ENCODE measurements around the gene HSF2BP. TPM values are rescaled to one million over a fixed set of nuclear protein-coding genes. Genes with fewer than 3 reads are reported as not detected.

HSF2BP gene
- under 1 TPM; 0.39 to 0.70 TPM for total RNA-seq
- polyA plus RNA-seq, result under 1 TPM in 1 of 2 donors, not detected in 1; 0.67 TPM

DNA sequence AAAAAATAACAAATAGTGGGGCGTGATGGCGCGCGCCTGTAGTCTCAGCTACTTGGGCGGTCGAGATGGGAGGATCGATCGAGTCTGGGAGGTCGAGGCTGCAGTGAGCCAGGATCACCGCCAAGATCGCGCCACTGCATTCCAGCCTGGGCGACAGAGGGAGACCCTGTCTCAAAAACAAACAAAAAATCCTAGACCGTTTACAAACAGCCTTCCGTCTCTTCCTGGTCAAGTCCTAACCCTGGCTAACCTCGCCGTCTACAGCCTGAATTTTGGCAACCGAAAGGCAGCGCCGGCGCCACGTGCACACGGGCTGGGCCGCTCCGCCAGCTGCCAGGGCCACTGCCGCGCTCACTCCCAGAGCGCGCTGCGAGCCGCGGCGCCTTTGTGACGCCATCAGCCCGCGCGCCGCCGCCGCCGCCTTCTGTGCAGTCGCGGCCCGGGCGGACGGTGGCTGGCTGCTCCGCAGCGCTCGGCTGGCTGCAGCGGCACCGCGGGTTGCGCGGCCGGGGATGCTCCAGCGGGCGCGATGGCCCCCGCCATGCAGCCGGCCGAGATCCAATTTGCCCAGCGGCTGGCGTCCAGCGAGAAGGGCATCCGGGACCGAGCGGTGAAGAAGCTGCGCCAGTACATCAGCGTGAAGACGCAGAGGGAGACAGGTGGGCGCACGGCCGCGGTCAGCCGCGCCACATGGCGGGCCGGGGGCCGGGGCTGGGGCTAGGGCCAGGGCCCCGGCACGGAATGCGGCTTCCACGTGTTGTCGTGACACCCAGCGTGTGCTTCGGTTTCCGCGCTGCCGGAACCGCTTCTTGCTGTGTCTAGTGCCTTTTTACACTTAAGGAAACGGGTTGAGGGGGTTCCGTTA, at the start of gene HSF2BP, which contains the start of gene RRP1B:
Gene HSF2BP (minus strand): TSS at position 353 of the 865 bp plus-strand sequence. CDS start 1,392 bp downstream, outside the sequence.
Gene RRP1B (plus strand): TSS at position 425 of the 865 bp plus-strand sequence. CDS start 105 bp downstream, at position 530.
- H3K4me1 ChIP-seq (ENCODE audit: insufficient read depth, low read length), result peaks cover 33% of the 10 kb centered on the region
- H3K27me3 ChIP-seq (ENCODE audit: insufficient read depth, low read length), result no peaks in the 10 kb centered on the region
- POLR2A ChIA-PET (ENCODE audit: partially characterized antibody), result interaction anchor here (1.1 to 2.7 kb wide), 5 partner anchors 29 to 767 kb away, joined by 3 to 9 read pairs (median 3); partner anchors contain the start of gene NDUFV3
- Mint-ChIP-seq H3K27me3 (no peaks in the 10 kb centered on the region), H3K9me3 (peaks cover 0 to 3% (median 0%) of the 10 kb centered on the region in 8 donors), H3K36me3 (peaks cover 5 to 32% of the 10 kb centered on the region in 2 donors), H3K4me3 (peak within 1 kb of the TSS; percentile 85 to 97 (median 95)), H3K4me1 (peaks cover 26 to 40% (median 35%) of the 10 kb centered on the region in 4 donors), H3K27ac (peak within 1 kb of the TSS; percentile 92 to 99 (median 96))
- no peaks in the 10 kb centered on the region for H3K9me3 ChIP-seq (ENCODE audit: control insufficient read depth in 1 of 2, low read length in 2 of 2)
- peak within 1 kb of the TSS; percentile 88 for H3K27ac ChIP-seq (ENCODE audit: low read depth, low read length)
- H3K36me3 ChIP-seq (ENCODE audit: insufficient read depth, low read length), result peaks cover 12% of the 10 kb centered on the region
- peak; percentile 77 to 86 (median 83) for DNase-seq
- intact Hi-C loops (cut with micrococcal nuclease), result loop anchor here (1.0 kb wide), 1 partner anchor 59 kb away; no protein-coding TSS in a partner anchor
- CTCF ChIA-PET (ENCODE audit: partially characterized antibody), result no interaction called here
- peak within 1 kb of the TSS; percentile 83 to 93 for H3K4me3 ChIP-seq (ENCODE audit: low read length in 2 of 2)

DNA sequence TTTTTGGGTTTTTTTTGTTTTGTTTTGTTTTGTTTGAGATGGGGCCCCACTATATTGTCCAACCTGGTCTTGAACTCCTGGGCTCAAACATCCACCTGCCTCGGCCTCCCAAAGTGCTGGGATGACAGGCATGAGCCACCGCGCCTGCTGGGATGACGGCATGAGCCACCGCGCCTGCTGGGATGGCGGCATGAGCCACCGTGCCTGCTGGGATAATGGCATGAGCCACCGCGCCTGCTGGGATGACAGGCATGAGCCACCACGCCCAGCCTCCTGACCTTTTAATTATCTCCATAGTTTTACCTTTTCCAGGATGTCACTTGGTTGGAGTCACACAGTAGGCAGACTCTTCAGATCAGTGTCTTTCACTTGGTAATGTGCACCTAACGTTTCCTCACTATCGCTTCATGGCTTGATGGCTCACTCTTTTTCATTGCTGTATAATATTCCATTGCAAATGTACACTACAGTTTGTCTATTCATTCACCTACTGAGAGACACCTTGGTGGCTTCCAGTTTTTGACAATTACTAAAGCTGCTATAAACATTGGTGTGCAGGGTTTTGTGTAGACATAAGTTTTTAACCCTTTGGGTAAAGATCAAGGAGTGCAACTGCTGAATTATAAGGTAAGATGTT, 49.6 kb upstream of the HSF2BP start:
- Mint-ChIP-seq H3K27ac (no peak overlapping the region), H3K9me3 (peaks cover 0 to 3% (median 0%) of the 10 kb centered on the region in 8 donors), H3K4me3 (no peak overlapping the region), H3K36me3 (no peaks in the 10 kb centered on the region), H3K27me3 (peaks cover 0 to 1% of the 10 kb centered on the region in 2 donors), H3K4me1 (no peaks in the 10 kb centered on the region)
- Histone ChIP-seq H3K27ac (ENCODE audit: low read depth, low read length) (no peak overlapping the region), H3K36me3 (ENCODE audit: insufficient read depth, low read length) (no peaks in the 10 kb centered on the region), H3K4me1 (ENCODE audit: insufficient read depth, low read length) (no peaks in the 10 kb centered on the region), H3K9me3 (ENCODE audit: control insufficient read depth in 1 of 2, low read length in 2 of 2) (no peaks in the 10 kb centered on the region), H3K4me3 (ENCODE audit: low read length in 2 of 2) (no peak overlapping the region), H3K27me3 (ENCODE audit: insufficient read depth, low read length) (no peaks in the 10 kb centered on the region)
- ChIA-PET CTCF (ENCODE audit: partially characterized antibody) (no interaction called here), POLR2A (ENCODE audit: partially characterized antibody) (no interaction called here)
- no peak for DNase-seq
- intact Hi-C loops (cut with micrococcal nuclease), result no loop called here

DNA sequence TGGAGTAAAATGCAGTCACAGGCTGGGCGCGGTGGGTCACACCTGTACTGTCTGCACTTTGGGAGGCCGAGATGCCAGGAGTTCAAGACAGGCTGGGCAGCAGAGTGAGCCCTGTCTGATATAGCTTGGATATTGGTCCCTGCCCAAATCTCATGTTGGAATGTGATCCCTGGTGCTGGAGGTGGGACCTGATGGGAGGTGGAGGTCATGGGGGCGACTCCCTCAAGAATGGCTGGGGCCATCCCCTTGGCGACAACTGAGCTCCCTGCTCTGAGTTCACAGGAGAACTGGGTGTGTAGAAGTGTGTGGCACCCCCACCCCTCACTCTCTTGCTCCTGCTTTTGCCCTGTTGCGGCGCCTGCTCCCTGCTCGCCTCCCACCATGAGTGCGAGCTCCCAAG, 48.2 kb upstream of the HSF2BP start:
- H3K4me1 ChIP-seq (ENCODE audit: insufficient read depth, low read length), result no peaks in the 10 kb centered on the region
- ChIA-PET POLR2A (ENCODE audit: partially characterized antibody) (interaction anchor here (0.7 kb wide), 1 partner anchor 9 kb away, joined by 3 read pairs; no protein-coding TSS in a partner anchor), CTCF (ENCODE audit: partially characterized antibody) (no interaction called here)
- H3K36me3 ChIP-seq (ENCODE audit: insufficient read depth, low read length), result no peaks in the 10 kb centered on the region
- H3K9me3 ChIP-seq (ENCODE audit: control insufficient read depth in 1 of 2, low read length in 2 of 2), result no peaks in the 10 kb centered on the region
- no peak for DNase-seq
- intact Hi-C loops (cut with micrococcal nuclease), result no loop called here
- no peak overlapping the region for H3K27ac ChIP-seq (ENCODE audit: low read depth, low read length)
- no peak overlapping the region for H3K4me3 Mint-ChIP-seq
- no peaks in the 10 kb centered on the region for H3K36me3 Mint-ChIP-seq
- H3K27me3 Mint-ChIP-seq, result peaks cover 0 to 2% of the 10 kb centered on the region in 2 donors
- H3K9me3 Mint-ChIP-seq, result peaks cover 0 to 3% (median 0%) of the 10 kb centered on the region in 8 donors
- no peaks in the 10 kb centered on the region for H3K27me3 ChIP-seq (ENCODE audit: insufficient read depth, low read length)
- no peak overlapping the region for H3K4me3 ChIP-seq (ENCODE audit: low read length in 2 of 2)
- H3K27ac Mint-ChIP-seq, result no peak overlapping the region
- H3K4me1 Mint-ChIP-seq, result peaks cover 0 to 7% (median 5%) of the 10 kb centered on the region in 4 donors

DNA sequence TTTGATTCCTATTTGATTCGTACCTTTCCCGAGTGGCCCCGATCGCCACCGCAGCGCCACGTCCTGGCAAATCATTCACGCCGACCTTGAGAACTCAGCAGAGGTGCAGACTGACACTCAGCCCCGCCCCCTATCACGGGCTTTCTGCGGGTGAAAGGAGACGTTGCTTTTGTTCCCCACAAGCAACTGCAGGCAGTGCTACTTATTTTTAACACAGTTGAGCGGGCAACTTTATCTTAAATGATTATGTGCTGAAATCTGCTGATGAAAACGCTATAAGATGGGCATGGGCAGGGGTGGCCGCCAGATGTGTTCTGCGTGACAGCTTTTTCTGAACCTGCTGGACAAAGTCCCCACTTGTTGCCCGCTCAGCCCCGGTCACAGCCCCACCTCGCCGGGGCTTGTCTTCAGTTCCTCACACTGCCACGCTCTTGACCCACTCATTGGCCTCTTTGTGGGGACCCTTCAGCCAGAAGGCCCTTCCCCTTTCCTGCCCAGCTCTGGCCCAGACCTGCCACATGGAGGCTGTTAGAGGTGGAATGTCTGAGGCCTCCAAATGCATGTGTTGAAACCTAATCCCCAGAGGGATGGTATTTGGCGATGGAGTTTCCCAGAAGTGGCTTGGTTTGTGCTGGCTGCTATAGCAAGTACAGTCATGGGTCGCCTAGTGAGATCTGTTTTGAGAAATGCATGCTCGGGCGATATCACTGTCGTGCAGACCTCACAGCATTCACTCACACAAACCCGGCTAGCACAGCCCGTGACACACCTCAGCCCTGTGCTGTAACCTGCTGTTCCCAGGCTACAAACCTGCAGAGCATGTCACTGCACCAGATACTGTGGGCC, 44.0 kb upstream of the HSF2BP start:
- H3K9me3 ChIP-seq (ENCODE audit: control insufficient read depth in 1 of 2, low read length in 2 of 2), result no peaks in the 10 kb centered on the region
- no peaks in the 10 kb centered on the region for H3K36me3 ChIP-seq (ENCODE audit: insufficient read depth, low read length)
- H3K9me3 Mint-ChIP-seq, result no peaks in the 10 kb centered on the region
- H3K27ac ChIP-seq (ENCODE audit: low read depth, low read length), result no peak overlapping the region
- H3K4me1 ChIP-seq (ENCODE audit: insufficient read depth, low read length), result no peaks in the 10 kb centered on the region
- no peak for DNase-seq
- intact Hi-C loops (cut with micrococcal nuclease), result no loop called here
- peak overlapping the region in 5 of 8 donors; percentile 24 to 64 (median 55) for H3K4me3 Mint-ChIP-seq
- H3K27ac Mint-ChIP-seq, result peak overlapping the region in 3 of 7 donors; percentile 24 to 48 (median 41)
- ChIA-PET POLR2A (ENCODE audit: partially characterized antibody) (no interaction called here), CTCF (ENCODE audit: partially characterized antibody) (no interaction called here)
- peaks cover 2 to 11% (median 6%) of the 10 kb centered on the region in 4 donors for H3K4me1 Mint-ChIP-seq
- H3K36me3 Mint-ChIP-seq, result peaks cover 2 to 3% of the 10 kb centered on the region in 2 donors
- H3K27me3 Mint-ChIP-seq, result peaks cover 0 to 1% of the 10 kb centered on the region in 2 donors
- no peaks in the 10 kb centered on the region for H3K27me3 ChIP-seq (ENCODE audit: insufficient read depth, low read length)
- no peak overlapping the region for H3K4me3 ChIP-seq (ENCODE audit: low read length in 2 of 2)

DNA sequence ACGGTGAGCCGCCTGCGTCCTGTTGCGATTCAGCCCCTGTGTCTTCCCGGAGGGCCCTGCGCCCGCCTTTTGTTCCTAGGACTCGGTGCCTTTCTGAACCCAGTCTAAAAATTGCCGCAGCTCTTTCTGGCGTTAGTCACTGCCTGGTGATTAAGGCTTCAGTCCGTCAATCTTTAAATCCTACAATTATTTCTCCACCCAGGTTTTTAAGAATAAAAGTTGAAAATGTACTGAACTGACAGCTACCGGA, 43.4 kb upstream of the HSF2BP start:
- H3K9me3 Mint-ChIP-seq, result no peaks in the 10 kb centered on the region
- H3K36me3 ChIP-seq (ENCODE audit: insufficient read depth, low read length), result no peaks in the 10 kb centered on the region
- ChIA-PET CTCF (ENCODE audit: partially characterized antibody) (no interaction called here), POLR2A (ENCODE audit: partially characterized antibody) (no interaction called here)
- H3K9me3 ChIP-seq (ENCODE audit: control insufficient read depth in 1 of 2, low read length in 2 of 2), result no peaks in the 10 kb centered on the region
- no peaks in the 10 kb centered on the region for H3K4me1 ChIP-seq (ENCODE audit: insufficient read depth, low read length)
- no peaks in the 10 kb centered on the region for H3K27me3 ChIP-seq (ENCODE audit: insufficient read depth, low read length)
- peak overlapping the region in 5 of 8 donors; percentile 24 to 64 (median 55) for H3K4me3 Mint-ChIP-seq
- intact Hi-C loops (cut with micrococcal nuclease), result no loop called here
- H3K27ac Mint-ChIP-seq, result peak overlapping the region in 1 of 7 donors; percentile 24
- H3K27me3 Mint-ChIP-seq, result peaks cover 0 to 1% of the 10 kb centered on the region in 2 donors
- H3K27ac ChIP-seq (ENCODE audit: low read depth, low read length), result no peak overlapping the region
- H3K36me3 Mint-ChIP-seq, result peaks cover 2 to 5% of the 10 kb centered on the region in 2 donors
- H3K4me1 Mint-ChIP-seq, result peaks cover 3 to 11% (median 6%) of the 10 kb centered on the region in 4 donors
- no peak overlapping the region for H3K4me3 ChIP-seq (ENCODE audit: low read length in 2 of 2)
- DNase-seq, result no peak

DNA sequence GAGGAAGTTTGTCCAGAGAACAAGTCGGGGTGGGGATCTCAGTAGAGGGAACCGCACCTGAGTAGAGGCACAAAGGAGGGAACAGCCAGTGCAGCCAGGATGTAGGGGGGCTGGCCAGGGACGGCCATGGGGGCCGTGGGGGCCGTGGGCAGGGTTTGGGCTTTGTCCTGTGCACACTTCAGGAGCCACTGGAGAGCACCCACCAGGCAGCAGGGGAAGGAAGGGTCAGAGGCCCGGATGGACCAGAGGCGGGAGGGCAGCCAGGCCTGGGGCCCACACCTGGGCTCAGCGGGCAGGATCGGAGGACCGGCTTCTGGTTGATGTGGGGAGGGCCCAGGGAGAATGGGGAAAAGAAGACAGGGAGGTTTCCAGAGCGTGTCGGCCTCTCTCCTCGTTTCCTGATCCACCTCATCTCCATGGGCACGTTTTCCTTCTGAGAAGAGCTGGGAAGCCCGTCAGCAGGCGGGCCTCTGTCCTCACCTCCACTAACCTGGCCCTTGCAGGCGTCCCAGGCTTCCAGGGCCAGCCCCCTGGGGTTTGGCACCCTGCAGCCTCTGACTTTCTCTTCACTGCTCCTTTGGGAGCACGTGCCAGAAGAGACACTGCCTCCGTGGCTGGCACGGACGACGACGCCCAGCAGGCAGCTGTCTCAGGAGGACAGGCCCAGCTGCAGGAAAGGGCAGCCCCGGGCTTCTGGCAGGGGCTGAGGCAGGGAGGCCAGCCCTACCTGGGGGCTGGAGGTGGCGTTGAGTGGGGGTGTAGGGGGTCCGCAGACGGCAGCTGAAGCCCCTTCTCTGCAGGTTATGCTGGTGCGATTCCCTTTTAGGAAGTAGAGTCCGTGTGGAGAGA, 42.9 kb upstream of the HSF2BP start:
- Histone ChIP-seq H3K27ac (ENCODE audit: low read depth, low read length) (no peak overlapping the region), H3K36me3 (ENCODE audit: insufficient read depth, low read length) (no peaks in the 10 kb centered on the region), H3K4me3 (ENCODE audit: low read length in 2 of 2) (no peak overlapping the region), H3K4me1 (ENCODE audit: insufficient read depth, low read length) (no peaks in the 10 kb centered on the region), H3K9me3 (ENCODE audit: control insufficient read depth in 1 of 2, low read length in 2 of 2) (no peaks in the 10 kb centered on the region), H3K27me3 (ENCODE audit: insufficient read depth, low read length) (no peaks in the 10 kb centered on the region)
- H3K9me3 Mint-ChIP-seq, result no peaks in the 10 kb centered on the region
- intact Hi-C loops (cut with micrococcal nuclease), result no loop called here
- peaks cover 4 to 11% (median 7%) of the 10 kb centered on the region in 4 donors for H3K4me1 Mint-ChIP-seq
- DNase-seq, result no peak
- ChIA-PET POLR2A (ENCODE audit: partially characterized antibody) (no interaction called here), CTCF (ENCODE audit: partially characterized antibody) (no interaction called here)
- peaks cover 0 to 1% of the 10 kb centered on the region in 2 donors for H3K27me3 Mint-ChIP-seq
- H3K36me3 Mint-ChIP-seq, result peaks cover 3 to 8% of the 10 kb centered on the region in 2 donors
- no peak overlapping the region for H3K27ac Mint-ChIP-seq
- H3K4me3 Mint-ChIP-seq, result peak overlapping the region in 2 of 8 donors; percentile 44 to 59
